ENCODE measurements around the gene PPP1R12B. TPM values are rescaled to one million over a fixed set of nuclear protein-coding genes. Genes with fewer than 3 reads are reported as not detected.
"Not testable (repeated sequence)": the region's sequence is repeated elsewhere in the genome, so short reads cannot be mapped to it uniquely, and the experiment has no call there.

PPP1R12B gene
- total RNA-seq, 4 donors from 2014 or later, result 197 to 386 (median 303) TPM

- H3K4me3 ChIP-seq; H3K27ac ChIP-seq; H3K27me3 ChIP-seq; H3K9me3 ChIP-seq; intact Hi-C loops (cut with DNase I; ENCODE audit: low total_unique reads); H3K36me3 ChIP-seq; H3K4me1 ChIP-seq; DNase-seq: not testable (repeated sequence)
These were observed 72.1 kb downstream of the PPP1R12B start for GRCh38 chr1:202420422-202421094.

GRCh38 chr1:202422709-202423108 lies 74.2 kb downstream of the PPP1R12B start:
- H3K36me3 ChIP-seq; DNase-seq; intact Hi-C loops (cut with DNase I; ENCODE audit: low total_unique reads); H3K4me1 ChIP-seq; H3K27me3 ChIP-seq; H3K27ac ChIP-seq; H3K4me3 ChIP-seq; H3K9me3 ChIP-seq: not testable (repeated sequence)

DNA sequence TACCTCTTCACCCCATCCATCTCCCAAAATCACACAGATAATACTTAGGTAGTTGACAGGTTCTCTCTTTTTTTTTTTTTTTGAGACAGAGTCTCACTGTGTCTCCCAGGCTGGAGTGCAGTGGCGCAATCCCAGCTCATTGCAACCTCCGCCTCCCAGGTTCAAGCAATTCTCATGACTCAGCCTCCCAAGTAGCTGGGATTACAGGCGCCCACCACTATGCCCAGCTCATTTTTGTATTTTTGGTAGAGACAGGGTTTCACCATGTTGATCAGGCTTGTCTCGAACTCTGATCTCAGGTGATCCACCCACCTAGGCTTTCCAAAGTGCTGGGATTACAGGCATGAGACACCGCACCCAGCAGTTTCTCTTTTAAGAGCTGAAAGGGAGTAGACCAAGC lies 75.8 kb downstream of the PPP1R12B start:
- H3K36me3 ChIP-seq; H3K4me3 ChIP-seq; H3K9me3 ChIP-seq; intact Hi-C loops (cut with DNase I; ENCODE audit: low total_unique reads); H3K27me3 ChIP-seq; H3K27ac ChIP-seq; H3K4me1 ChIP-seq; DNase-seq: not testable (repeated sequence)

- intact Hi-C loops (cut with DNase I; ENCODE audit: low total_unique reads); H3K9me3 ChIP-seq; H3K4me1 ChIP-seq; H3K4me3 ChIP-seq; H3K27ac ChIP-seq; H3K27me3 ChIP-seq; H3K36me3 ChIP-seq; DNase-seq: not testable (repeated sequence)
These were observed 81.6 kb downstream of the PPP1R12B start for GRCh38 chr1:202430111-202430510.

- H3K4me3 ChIP-seq; H3K27me3 ChIP-seq; H3K9me3 ChIP-seq; H3K4me1 ChIP-seq; intact Hi-C loops (cut with DNase I; ENCODE audit: low total_unique reads); DNase-seq; H3K27ac ChIP-seq; H3K36me3 ChIP-seq: not testable (repeated sequence)
These were observed 83.8 kb downstream of the PPP1R12B start for GRCh38 chr1:202432338-202432737.

DNA sequence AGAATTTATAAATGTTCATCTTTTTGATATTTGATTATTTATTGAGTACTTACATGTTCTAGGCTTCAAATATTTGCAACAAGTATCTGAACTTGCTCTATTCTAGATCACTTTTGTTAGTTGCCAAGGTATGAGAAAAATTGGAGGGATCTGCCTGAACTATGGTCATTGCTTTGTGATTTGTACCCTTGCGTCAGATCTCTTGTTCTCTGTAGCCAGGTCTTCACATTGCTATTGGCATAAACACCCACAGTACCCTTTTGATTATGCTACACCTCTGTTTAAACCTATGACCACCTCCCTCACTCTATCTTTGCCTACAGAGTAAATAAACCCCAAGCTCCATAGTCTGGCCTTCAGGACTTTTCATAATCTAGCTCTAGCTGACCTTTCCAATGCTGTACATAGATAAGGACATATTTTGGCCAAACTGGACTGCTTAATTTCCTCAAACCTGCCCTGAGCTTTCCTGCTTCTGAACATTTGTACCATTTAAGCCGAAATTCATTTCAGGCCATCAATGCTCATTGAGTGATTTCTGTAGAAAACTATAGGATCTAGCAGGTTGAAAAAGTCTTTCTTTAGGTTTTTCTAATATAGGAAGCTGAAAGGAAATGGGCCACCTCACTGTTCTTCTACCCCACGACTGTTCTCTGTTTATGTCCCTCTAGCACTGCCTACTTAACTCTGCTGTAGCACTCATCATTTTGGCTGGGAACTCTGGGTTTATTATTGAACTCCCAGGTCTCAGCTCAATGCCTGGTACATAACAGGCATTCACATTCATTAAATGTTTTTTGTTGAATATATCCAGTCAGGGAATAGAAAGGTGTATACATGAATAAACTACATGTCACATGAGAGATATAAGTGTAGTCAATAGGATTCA lies 84.9 kb downstream of the PPP1R12B start:
- no peaks in the 10 kb centered on the region for H3K9me3 ChIP-seq
- no peak for DNase-seq
- intact Hi-C loops (cut with DNase I; ENCODE audit: low total_unique reads), result no loop called here
- no peak overlapping the region for H3K27ac ChIP-seq
- TF ChIP-seq, protein P1, sequence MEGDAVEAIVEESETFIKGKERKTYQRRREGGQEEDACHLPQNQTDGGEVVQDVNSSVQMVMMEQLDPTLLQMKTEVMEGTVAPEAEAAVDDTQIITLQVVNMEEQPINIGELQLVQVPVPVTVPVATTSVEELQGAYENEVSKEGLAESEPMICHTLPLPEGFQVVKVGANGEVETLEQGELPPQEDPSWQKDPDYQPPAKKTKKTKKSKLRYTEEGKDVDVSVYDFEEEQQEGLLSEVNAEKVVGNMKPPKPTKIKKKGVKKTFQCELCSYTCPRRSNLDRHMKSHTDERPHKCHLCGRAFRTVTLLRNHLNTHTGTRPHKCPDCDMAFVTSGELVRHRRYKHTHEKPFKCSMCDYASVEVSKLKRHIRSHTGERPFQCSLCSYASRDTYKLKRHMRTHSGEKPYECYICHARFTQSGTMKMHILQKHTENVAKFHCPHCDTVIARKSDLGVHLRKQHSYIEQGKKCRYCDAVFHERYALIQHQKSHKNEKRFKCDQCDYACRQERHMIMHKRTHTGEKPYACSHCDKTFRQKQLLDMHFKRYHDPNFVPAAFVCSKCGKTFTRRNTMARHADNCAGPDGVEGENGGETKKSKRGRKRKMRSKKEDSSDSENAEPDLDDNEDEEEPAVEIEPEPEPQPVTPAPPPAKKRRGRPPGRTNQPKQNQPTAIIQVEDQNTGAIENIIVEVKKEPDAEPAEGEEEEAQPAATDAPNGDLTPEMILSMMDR (IDR thresholded peaks at IDR 0.05), result no peak
- no peak for TF ChIP-seq POLR2A (IDR thresholded peaks at IDR 0.05)
- no peak overlapping the region for H3K4me3 ChIP-seq
- no peaks in the 10 kb centered on the region for H3K27me3 ChIP-seq
- H3K4me1 ChIP-seq, result no peaks in the 10 kb centered on the region
- H3K36me3 ChIP-seq, result no peaks in the 10 kb centered on the region

GRCh38 chr1:202434059-202434458 lies 85.6 kb downstream of the PPP1R12B start:
- Histone ChIP-seq H3K9me3 (no peaks in the 10 kb centered on the region), H3K27me3 (no peaks in the 10 kb centered on the region), H3K27ac (no peak overlapping the region), H3K36me3 (no peaks in the 10 kb centered on the region), H3K4me1 (no peaks in the 10 kb centered on the region), H3K4me3 (no peak overlapping the region)
- TF ChIP-seq POLR2A (IDR thresholded peaks at IDR 0.05), result no peak
- TF ChIP-seq, protein P1 (IDR thresholded peaks at IDR 0.05), result no peak
- DNase-seq, result no peak
- intact Hi-C loops (cut with DNase I; ENCODE audit: low total_unique reads), result no loop called here

Data from uterus (tissue), 4 donors.